PC-3 (cell line): ENCODE measurements around the gene ARL5A.

Experiments
- CTCF ChIP-seq: fragments of 300-600 bp; sonication (generic); conservative IDR thresholded peaks from 2 replicates; pipeline ENCODE4 v1.5.1; 2017; ENCODE audit warnings: antibody characterized with exemption, low read depth, mild to moderate bottlenecking, low read length
- EZH2 ChIP-seq: fragments of 300-600 bp; sonication (generic); IDR thresholded peaks from one replicate; pipeline ENCODE4 v1.6.1; 2017; ENCODE audit warnings: antibody characterized with exemption, mild to moderate bottlenecking, low read length; ENCODE audit not compliant: unreplicated experiment

- TF ChIP-seq EZH2 (no peak), CTCF (no peak)
Measured at GRCh38 chr2:151786077-151786476, 42.1 kb downstream of the ARL5A start.
